Neutrophil (primary cell): ENCODE data around the gene ALG12.

Experiments
- H3K27ac ChIP-seq: fragments of 200-600 bp; sonication (generic); 2 replicates; pipeline ENCODE4 v1.5.1; 2016; ENCODE audit warnings: mild to moderate bottlenecking, moderate library complexity
- H3K27me3 ChIP-seq: fragments of 200-600 bp; sonication (generic); 2 replicates; pipeline ENCODE4 v1.6.0; 2016; ENCODE audit warnings: mild to moderate bottlenecking
- H3K36me3 ChIP-seq: fragments of 200-600 bp; sonication (generic); 2 replicates; pipeline ENCODE4 v1.5.1; 2017
- H3K4me1 ChIP-seq, 2 experiments: fragments of 200-600 bp in 1 of 2; sonication (generic) in 1 of 2; 1 replicate in 1 of 2; 2 replicates in 1 of 2; pipeline versions ENCODE4 v1.5.1 to v1.6.1; 2013 to 2016; ENCODE audit warnings: low read depth in 1 of 2, low read length in 1 of 2, mild to moderate bottlenecking in 1 of 2, moderate library complexity in 1 of 2; ENCODE audit not compliant: control insufficient read depth in 1 of 2, insufficient read depth in 1 of 2
- H3K4me3 ChIP-seq, 2 experiments: fragments of 200-600 bp in 1 of 2; sonication (generic) in 1 of 2; 1 replicate in 1 of 2; 2 replicates in 1 of 2; pipeline ENCODE4 v1.5.1; 2013 to 2016; ENCODE audit warnings: low read depth in 1 of 2, low read length in 1 of 2, mild to moderate bottlenecking in 1 of 2, moderate library complexity in 1 of 2
- H3K9me3 ChIP-seq: fragments of 200-600 bp; sonication (generic); 2 replicates; pipeline ENCODE4 v1.5.1; 2016
- TF ChIP-seq, protein P1 (sequence below): fragments of 200-600 bp; sonication (generic); IDR thresholded peaks from 2 replicates; pipeline ENCODE4 v1.5.1; 2016; ENCODE audit warnings: antibody characterized with exemption

The ALG12 gene

DNA sequence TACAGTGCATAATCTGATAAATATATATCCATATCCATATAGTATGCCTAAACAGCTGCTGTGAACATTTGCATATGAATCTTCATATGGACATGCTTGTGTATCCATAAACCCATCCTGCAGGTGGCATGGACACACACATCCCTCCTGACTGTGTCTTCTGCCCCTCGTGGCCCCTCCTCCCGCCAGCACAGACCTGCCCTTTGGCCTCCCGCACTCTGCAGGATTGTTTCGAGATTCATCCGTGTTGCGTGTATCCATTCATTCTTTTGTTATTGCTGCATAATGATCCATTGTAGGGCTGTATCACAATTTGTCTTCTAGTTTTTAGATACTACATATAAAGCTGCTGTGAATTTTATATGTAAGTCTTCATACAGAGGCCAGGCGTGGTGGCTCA, 40.6 kb downstream of the ALG12 start:
- H3K4me1 ChIP-seq, result no peaks in the 10 kb centered on the region
- no peaks in the 10 kb centered on the region for H3K36me3 ChIP-seq
- H3K4me3 ChIP-seq, result no peak overlapping the region
- no peak overlapping the region for H3K27ac ChIP-seq
- TF ChIP-seq, protein P1, sequence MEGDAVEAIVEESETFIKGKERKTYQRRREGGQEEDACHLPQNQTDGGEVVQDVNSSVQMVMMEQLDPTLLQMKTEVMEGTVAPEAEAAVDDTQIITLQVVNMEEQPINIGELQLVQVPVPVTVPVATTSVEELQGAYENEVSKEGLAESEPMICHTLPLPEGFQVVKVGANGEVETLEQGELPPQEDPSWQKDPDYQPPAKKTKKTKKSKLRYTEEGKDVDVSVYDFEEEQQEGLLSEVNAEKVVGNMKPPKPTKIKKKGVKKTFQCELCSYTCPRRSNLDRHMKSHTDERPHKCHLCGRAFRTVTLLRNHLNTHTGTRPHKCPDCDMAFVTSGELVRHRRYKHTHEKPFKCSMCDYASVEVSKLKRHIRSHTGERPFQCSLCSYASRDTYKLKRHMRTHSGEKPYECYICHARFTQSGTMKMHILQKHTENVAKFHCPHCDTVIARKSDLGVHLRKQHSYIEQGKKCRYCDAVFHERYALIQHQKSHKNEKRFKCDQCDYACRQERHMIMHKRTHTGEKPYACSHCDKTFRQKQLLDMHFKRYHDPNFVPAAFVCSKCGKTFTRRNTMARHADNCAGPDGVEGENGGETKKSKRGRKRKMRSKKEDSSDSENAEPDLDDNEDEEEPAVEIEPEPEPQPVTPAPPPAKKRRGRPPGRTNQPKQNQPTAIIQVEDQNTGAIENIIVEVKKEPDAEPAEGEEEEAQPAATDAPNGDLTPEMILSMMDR, result no peak
- H3K9me3 ChIP-seq, result no peaks in the 10 kb centered on the region
- no peaks in the 10 kb centered on the region for H3K27me3 ChIP-seq

DNA sequence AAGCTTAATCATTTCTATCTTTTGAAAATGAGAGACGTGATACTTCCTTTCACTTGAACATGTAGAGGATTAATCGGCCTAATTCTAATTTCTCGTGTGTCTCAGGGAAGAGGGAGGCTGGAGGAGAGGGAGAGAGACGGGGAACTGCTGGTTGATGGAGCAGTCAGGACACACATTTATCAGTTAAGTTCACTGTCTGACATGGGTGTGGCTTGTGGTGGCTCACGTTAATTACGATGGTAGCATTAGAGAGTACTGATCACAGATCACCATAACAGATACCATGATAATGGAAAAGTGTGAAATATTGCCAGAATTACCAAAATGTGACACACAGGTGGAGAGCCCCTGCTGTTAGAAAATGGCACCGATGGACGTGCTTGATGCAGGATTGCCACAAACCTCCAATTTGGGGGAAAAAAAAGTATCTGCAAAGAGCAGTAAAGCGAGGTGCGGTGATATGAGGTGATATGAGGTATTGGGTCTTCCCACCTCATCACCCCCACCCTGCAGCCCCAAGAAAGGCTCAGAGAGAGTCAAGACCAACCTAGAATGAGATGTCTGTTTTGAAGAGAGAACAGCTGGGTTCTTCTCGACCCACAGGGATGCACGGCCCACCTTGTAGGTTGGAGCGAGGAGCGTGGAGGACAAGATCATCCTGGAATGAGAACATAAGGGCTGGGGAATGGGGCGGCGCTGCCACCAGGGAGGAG, 44.9 kb downstream of the ALG12 start:
- Histone ChIP-seq H3K27ac (no peak overlapping the region), H3K36me3 (no peaks in the 10 kb centered on the region)
- TF ChIP-seq, protein P1, result no peak

DNA sequence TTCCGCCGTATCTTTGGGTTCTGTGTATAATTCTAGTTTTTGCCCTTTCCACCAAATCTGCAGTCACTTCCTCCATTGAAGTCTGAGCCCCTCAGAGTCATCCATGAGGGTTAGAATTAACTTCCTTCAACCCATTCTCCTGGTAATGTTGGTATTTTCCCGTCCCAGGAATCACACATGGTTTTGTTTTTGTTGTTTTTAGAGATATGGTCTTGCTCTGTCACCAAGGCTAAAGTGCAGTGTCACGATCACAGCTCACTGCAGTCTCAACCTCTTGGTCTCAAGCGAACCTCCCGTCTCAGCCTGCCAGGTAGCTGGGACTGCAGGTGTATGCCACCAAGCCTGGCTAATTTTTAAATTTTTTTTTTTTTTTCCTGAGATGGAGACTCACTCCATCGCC, 45.9 kb downstream of the ALG12 start:
- Histone ChIP-seq H3K27me3 (no peaks in the 10 kb centered on the region), H3K27ac (no peak overlapping the region), H3K9me3 (no peaks in the 10 kb centered on the region), H3K36me3 (no peaks in the 10 kb centered on the region), H3K4me3 (no peak overlapping the region), H3K4me1 (no peaks in the 10 kb centered on the region)
- TF ChIP-seq, protein P1, result no peak

More for the DNA sequence above, 44.9 kb downstream of the ALG12 start:
- H3K9me3 ChIP-seq, result no peaks in the 10 kb centered on the region
- H3K4me3 ChIP-seq, result no peak overlapping the region
- no peaks in the 10 kb centered on the region for H3K27me3 ChIP-seq
- H3K4me1 ChIP-seq, result no peaks in the 10 kb centered on the region

DNA sequence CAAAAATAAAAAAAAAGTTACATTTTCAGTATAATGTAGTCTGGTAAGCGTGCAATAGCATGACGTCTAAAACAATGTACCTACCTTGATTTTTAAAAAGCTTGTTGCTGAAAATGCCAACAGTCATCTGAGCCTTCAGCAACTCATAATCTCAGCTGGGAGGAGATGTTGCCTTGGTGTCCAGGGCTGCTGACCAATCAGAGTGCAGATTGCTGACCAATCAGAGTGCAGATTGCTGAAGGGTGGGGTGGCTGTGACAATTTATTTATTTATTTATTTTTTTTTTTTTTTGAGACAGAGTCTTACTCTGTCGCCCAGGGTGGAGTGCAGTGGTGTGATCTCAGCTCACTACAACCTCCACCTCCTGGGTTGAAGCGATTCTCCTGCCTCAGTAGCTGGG, 46.8 kb downstream of the ALG12 start:
- H3K9me3 ChIP-seq, result no peaks in the 10 kb centered on the region
- TF ChIP-seq, protein P1, result no peak
- H3K27me3 ChIP-seq, result no peaks in the 10 kb centered on the region
- no peak overlapping the region for H3K4me3 ChIP-seq
- H3K36me3 ChIP-seq, result no peaks in the 10 kb centered on the region
- no peak overlapping the region for H3K27ac ChIP-seq
- no peaks in the 10 kb centered on the region for H3K4me1 ChIP-seq

DNA sequence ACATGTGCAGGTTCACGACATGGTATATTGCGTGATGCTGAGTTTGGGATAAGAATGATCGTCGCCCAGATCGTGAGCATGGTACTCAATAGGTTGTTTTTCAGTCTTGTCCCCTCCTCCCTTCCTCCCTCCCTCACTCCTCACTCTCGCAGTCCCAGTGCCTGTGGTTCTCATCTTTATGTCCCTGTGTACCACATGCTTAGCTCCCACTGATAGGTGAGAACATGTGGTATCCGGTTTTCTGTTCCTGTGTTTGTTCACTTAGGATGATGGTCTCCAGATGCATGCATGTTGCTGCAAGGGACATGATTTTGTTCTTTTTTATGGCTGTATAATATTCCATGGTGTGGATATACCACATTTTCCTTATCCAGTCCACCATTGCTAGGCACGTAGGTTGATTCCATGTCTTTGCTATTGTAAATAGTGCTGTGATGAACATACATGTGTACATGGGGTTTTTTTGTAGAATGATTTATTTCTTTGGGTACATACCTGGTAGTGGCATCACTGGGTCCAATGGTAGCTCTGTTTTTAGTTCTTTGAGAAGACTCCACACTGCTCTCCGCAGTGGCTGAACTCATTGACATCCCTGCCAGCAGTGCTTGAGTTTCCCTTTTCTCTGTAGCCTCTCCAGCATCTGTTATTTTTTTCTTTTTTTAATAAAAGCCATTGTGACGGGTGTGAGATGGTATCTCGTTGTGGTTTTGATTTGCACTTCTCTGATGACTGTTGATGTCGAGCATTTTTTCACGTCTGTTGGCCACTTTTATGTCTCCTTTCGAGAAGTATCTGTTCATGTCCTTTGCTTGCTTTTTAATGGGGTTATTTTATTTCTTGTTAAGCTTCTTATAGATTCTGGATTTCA, 48.2 kb downstream of the ALG12 start:
- H3K27ac ChIP-seq, result no peak overlapping the region
- no peak overlapping the region for H3K4me3 ChIP-seq
- no peaks in the 10 kb centered on the region for H3K9me3 ChIP-seq
- TF ChIP-seq, protein P1, result no peak
- no peaks in the 10 kb centered on the region for H3K36me3 ChIP-seq
- H3K27me3 ChIP-seq, result no peaks in the 10 kb centered on the region
- H3K4me1 ChIP-seq, result no peaks in the 10 kb centered on the region
